Stimulated activated CD4-positive, alpha-beta T cell treated with anti-CD3 and anti-CD28 coated beads, Interleukin-2, amount 100 ng/mL, for 48 hours (primary cell): ENCODE data around the gene ERFE.

ENCODE experiments used
- DNase-seq, 2 donors: peaks; one replicate each; pipeline ENCODE4 v3.0.0-alpha.2; 2020

Gene ERFE

DNA sequence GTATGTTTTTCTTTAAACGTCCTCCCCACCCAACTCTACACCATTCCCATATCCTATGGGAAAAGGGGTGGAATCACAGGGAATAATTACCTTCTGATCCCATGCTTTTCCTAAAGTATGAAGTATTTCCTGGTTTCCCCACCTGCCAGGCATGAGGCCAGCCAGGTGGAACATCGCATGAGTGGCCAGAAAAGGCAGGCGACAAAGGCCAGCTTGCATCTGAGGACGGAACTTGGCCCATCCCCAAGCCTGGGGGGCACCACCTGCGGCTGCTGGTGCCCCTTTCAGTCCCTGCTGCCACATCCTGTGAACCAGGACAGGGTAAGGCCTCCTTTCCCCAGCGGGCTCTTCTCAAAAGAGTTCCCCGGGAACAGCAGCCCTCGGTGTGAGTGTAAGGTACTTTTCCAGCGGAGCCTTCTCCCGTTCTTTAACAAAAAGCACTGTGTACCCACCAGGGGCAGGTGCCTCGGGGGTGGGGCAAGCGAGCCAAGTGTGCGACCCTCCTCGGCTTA is 1.2 kb upstream of the ERFE start:
- no peak for DNase-seq

GRCh38 chr2:238158018-238158508 is 707 bp upstream of the ERFE start:
- DNase-seq: no peak

GRCh38 chr2:238159071-238159539 is 335 bp downstream of the ERFE start:
- DNase-seq: no peak

DNA sequence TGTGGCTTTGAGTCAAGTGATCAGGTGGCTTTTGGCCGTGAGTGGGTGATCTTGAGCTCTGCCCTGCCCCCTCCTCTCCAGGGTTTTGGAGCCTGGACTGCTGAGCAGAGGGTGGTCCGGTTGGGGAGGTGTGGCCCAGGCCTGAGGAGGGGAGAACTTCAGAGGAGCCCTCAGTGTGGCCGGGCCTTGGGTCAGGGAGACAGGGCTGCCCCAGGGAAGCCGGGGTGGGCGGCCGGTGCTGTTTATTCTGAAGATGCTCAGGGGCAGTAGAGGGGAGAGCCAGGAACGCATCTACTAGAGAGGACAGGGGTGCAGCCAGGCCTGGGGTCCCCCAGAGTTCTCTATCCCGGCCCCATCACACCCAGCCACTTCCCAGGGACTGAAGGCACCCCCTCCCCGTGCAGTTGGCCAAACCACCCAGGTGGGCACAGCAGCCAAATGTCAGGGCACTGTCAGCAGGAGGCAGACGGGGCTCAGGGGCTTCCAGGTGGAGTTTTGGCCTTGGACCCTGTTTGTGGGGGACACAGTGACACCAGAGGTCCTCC is 963 bp downstream of the ERFE start:
- DNase-seq: no peak

- DNase-seq: no peak
Observed at GRCh38 chr2:238160206-238161129, 1.7 kb downstream of the ERFE start.

GRCh38 chr2:238161291-238162051 is 2.7 kb downstream of the ERFE start:
- no peak for DNase-seq

DNA sequence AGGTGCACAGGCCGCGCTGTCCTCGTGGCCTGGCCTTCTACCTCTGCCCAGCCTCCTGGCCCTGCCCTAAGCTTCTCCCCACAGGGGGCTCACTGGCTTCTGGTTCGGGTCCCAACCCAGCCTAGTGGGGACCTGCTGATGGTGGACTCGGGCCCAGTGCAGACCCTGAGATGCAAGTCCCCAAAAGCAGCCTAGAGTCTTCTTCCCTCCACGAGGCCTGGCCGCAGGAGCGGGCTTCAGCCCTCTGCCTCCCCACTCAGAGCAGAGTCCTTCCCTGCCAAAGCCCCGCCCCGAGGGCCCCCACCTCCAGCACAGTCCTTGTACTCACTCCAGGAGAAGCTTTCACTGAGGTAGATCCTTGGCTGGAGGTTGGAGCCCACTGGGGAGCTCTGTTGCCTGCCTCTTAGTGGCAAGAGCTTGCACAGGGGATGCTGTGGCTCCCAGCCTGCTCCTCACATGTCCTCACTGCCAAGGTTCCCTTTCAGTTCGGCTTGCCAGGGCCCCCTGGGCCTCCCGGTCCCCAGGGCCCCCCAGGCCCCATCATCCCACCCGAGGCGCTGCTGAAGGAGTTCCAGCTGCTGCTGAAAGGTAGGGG is 3.6 kb downstream of the ERFE start:
- DNase-seq: no peak

DNA sequence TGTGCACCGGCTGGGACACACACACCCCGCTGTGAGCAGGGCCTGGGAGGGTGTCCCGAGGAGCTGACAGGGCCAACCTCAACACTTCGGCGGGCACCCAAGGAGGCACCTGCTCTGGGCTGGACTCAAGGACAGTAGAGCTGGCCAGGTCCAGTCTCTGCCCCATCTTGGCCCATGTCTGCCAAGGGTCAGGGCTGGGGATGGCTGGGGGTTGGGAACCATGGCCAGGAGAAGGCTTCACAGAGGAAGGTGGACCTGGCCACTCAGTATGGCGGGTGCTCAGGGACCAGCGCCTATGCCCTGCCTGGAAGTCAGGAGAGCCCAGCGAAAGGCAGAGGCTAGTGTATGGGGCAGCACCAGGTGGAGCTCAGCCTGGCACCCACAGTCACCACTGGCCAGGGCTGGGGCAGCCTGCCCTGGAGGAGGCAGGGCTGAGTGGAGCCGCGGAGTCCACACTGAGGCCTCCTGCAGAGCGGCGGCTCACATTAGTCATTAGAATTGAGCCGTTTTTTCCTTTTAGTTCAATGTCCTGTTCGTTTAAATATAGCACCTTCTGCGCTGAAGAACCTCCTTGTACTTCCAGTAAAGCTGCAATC is 4.2 kb downstream of the ERFE start:
- DNase-seq: no peak

- DNase-seq: no peak
Observed at GRCh38 chr2:238163481-238164198, 4.9 kb downstream of the ERFE start.

DNA sequence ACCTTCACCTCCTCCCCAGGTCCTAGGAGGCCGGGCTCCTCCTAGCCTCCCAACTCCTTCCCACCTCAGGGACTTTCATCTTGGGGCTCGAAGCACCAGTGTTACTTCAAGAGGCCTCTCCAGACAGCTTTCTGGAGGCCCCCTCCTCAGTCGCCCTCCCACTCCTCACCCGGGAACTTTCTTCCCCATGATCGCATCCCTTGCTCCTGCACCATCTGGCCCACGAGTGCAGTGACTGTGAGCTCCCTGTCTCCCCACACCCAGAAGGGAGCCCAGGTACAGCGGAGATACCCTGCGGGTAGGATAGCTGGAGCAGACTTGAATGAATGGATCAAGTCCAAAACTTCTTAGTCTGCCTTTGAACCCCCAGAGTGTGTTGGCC is 6.1 kb downstream of the ERFE start:
- DNase-seq: no peak

GRCh38 chr2:238165288-238165921 is 6.6 kb downstream of the ERFE start:
- DNase-seq: no peak

DNA sequence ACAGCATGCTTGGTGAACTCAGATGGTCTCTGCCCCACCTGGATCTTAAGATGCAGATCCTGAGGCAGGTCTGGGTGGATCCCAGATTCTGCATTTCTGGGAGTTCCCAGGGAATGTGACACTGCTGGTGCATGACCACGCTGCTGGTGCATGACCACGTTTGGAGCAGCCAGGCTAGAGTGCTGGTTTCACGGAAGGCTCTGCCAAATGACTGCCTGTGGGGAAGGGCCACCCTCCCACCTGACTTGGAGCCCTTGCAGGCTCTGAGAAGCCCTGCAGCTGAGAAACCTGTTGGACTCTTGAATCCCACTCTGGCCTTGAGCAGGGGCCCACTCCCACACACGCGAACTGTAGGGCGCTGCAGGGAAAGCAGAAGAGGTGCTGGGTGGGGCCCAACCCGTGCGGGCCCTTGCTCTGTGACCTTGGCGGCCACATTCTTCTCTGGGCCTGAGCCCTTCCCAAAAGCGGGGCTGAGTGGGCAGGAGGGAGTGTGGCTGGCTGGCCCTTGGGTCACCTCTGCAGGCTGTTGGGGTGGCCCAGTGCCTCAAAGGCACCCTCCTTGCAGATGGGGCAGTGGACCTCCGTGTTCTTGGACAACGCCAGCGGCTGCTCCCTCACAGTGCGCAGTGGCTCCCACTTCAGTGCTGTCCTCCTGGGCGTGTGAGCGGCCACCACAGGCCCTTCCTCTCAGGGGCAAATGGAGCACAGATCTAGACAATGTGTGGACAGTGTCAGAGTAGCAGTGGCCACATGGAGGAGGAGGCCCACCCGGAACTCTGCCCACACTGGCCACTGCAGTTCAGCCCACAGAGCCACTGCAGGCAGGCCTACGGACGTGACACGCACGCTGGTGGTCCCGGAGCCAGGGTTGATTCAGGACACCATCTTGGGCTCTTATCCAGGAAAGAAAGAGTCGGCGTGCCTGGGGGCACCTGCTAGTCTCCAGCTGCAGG is 7.9 kb downstream of the ERFE start:
- DNase-seq: no peak

DNA sequence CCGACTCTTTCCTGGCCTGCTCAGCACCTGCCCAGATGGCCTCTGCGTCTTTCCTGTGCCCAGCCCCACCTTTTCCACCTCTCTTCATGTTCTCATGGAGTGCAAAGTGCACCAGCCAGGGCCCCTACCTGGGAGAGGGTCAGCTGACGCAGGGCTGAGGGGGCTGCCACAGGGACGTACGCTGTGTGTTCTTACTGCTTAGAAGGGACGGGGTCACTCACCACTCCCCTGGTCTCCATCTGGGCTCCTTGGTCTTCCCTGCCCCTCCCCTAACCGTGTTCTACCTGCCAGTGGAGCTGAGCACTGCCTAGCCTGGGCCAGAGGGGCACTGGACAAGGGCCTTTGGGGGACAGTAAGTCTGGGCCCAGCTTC is 8.6 kb downstream of the ERFE start:
- no peak for DNase-seq

- no peak for DNase-seq
Observed at GRCh38 chr2:238167761-238168160, 9.0 kb downstream of the ERFE start.

DNA sequence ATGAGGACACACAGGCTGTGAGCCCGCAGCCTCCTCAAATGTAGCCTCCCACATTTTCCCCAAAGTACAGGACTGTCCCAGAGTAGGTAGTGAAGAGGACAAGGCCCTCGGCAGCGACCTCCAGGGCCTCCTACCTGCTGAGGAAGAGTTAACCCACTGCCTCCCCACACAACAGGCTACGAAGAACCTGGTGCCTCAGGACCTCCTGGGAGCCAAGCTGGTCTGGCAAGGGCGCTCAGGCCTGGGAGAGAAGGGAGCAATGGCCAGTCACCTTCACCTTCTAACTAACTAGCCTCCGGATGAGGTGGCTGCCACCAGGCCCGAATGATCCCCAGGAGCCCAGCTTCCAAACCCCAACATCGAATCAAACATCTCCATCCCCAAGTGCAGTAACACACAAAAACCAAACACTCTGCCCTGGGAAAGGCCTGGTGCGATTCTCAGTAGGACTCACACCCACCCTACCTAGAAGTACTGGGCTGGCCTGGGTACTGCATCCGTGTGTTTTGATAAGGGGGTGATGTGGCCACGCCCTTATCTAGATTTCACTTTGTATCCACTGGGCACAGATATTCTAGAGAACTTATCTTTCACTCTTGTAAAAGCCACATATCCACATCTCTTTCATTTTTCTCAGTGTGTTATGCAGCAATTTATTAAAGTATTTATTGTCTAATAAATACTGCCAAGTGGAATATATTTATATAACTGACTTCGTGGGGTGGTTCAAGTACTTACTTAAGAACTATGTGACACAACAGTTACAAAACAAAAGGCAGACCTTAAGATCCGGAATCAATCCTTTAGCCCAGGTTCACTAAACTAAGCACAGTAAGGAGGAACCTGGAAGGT is 9.7 kb downstream of the ERFE start:
- no peak for DNase-seq

DNA sequence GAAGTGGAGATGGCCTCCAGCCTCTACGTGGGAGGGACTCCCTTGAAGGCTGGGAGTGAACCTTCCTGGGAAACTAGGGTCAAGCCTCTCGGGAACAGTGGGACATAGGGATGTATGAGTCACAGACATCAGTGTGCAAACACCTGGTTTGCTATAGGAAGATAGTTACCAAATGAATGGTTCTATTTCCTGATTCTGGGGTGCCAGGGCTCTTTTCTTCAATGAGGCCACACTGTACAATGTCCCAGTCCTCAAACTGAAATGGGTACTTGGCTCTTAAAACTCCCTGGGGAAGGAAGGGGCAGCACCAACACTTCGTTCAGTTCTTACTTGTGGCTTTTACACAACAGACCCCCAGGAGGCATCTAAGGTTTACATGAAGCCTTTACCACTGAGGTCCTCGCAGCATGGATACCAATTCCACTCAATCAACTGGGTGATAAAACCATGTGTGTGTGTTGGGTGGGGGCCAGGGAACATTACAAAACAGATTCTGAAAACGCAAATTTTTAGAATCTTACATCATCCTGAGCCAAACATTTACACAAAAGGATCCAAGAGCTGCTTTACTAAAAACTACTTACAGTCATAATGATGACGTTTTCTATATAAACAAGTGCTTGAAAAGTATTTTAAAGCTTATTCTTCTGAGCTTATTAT is 10.4 kb downstream of the ERFE start:
- DNase-seq: no peak

GRCh38 chr2:238169708-238170251 is 11.0 kb downstream of the ERFE start:
- no peak for DNase-seq

DNA sequence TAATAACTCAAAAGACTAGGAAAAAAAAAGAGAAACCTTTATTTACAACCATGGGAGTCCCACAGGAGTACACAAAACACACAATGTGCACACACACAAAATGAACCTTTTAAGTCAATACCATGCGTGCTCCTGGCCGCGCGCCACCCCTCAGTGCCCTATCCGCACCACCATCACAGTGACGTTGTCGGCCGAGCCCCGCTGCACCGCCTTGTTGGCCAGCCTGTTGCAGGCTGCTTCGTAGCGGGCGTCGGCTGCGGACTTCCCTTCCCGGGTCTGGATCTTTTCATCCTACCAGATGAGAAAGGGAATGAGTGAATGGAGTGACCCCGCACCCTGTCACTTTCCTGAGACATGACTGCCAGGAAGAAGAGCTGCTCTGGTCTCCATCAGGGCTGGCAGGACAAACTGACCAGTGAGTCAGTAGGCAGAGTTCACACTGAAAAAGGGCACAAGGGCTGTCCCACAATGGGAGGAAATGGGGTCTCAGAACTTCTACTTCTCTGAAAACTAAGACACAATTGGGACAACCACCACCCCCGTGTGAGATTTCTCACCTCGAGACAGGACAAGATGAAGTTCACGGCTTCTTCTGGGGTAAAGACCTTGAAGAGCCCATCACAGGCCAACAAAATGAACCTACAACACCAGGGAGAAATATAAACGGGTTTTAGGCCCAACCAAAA is 11.8 kb downstream of the ERFE start:
- no peak for DNase-seq
